Heart right ventricle (tissue), 16 donors: Measurements from ENCODE around the gene ANKRD33B. TPM values are rescaled to one million over a fixed set of nuclear protein-coding genes. Genes with fewer than 3 reads are reported as not detected.

ENCODE experiments used
- ATAC-seq, 8 donors: fragments of 200-7000 bp; cut with Tn5 transposase; one replicate each; pipeline ENCODE4 v1.9.1; 2020; ENCODE audit warnings: mild to moderate bottlenecking in 8 of 8, moderate library complexity in 8 of 8, moderate number of reproducible peaks in 1 of 8
- DNase-seq, 2 donors: peaks; one replicate each; pipeline ENCODE4 v3.0.0-alpha.2; 2020
- H3K27ac ChIP-seq, 10 donors: fragments of 200-600 bp; sonication (generic) in 2 of 10; one replicate each; pipeline versions ENCODE4 v1.5.0 to v1.8.0; 2020 to 2022; ENCODE audit warnings: mild to moderate bottlenecking in 3 of 10
- H3K27me3 ChIP-seq, 7 donors: fragments of 200-600 bp; one replicate each; pipeline ENCODE4 v1.8.0; 2021 to 2022; ENCODE audit warnings: mild to moderate bottlenecking in 2 of 7
- H3K36me3 ChIP-seq, 9 donors: fragments of 200-600 bp; sonication (generic) in 1 of 9; one replicate each; pipeline versions ENCODE4 v1.5.0 to v1.8.0; 2020 to 2022; ENCODE audit warnings: mild to moderate bottlenecking in 2 of 9
- H3K4me1 ChIP-seq, 9 donors: fragments of 200-600 bp; sonication (generic) in 1 of 9; one replicate each; pipeline versions ENCODE4 v1.5.0 to v1.8.0; 2020 to 2022; ENCODE audit warnings: mild to moderate bottlenecking in 4 of 9
- H3K4me3 ChIP-seq, 10 donors: fragments of 200-600 bp; sonication (generic) in 2 of 10; one replicate each; pipeline versions ENCODE4 v1.5.0 to v1.8.0; 2020 to 2022; ENCODE audit warnings: mild to moderate bottlenecking in 7 of 10, moderate library complexity in 2 of 10
- H3K9me3 ChIP-seq, 11 donors: fragments of 200-600 bp in 10 of 11; sonication (generic) in 2 of 11; one replicate each; pipeline versions ENCODE4 v1.5.0 to v1.8.0; 2013 to 2022; ENCODE audit warnings: mild to moderate bottlenecking in 2 of 11, control low read depth in 1 of 11, moderate library complexity in 1 of 11
- CTCF ChIP-seq, 9 donors: fragments of 200-600 bp; sonication (generic) in 2 of 9; IDR thresholded peaks; one replicate each; pipeline versions ENCODE4 v1.5.0 to v1.8.0; 2021 to 2022; ENCODE audit warnings: antibody characterized with exemption in 9 of 9, mild to moderate bottlenecking in 5 of 9, moderate library complexity in 1 of 9
- WGBS, 2 donors: extraction: QIAGEN DNeasy Blood & Tissue Kit; methylation state at CpG; one replicate each; pipeline ENCODE4 v1.1.7; 2013; ENCODE audit warnings: inconsistent platforms in 1 of 2; 5-methylcytosine and 5-hydroxymethylcytosine counted together
- intact Hi-C, 10 donors: fragments of 100-400 bp; cut with DNase I; formaldehyde crosslinking; loops; one replicate each; pipeline versions ENCODE4 v1.11.1 to v1.14.2; 2022
- polyA plus RNA-seq, 2 donors: library from polyadenylated mRNA; stranded (reverse); fragments of 200-250 nt; gene quantifications; one replicate each; pipeline ENCODE4 v1.2.3, GENCODE V29; 2013
- total RNA-seq, 10 donors: library from RNA; stranded (reverse); fragmentation: NEBNext Ultra II Directional in 3 of 10; extraction: Animal tissue kit (Norgen Biotek cat#: 25700) in 3 of 10; gene quantifications; one replicate each; pipeline versions ENCODE4 v1.2.1 to v1.2.4, GENCODE V29; 2021 to 2023
- donor health status: Arrhythmogenic right ventricular cardiomyopathy.
- donor health status: ischemic (EF 13 %, LVEDD 7.1; RV severe dilation, severe dysfunction).
- donor health status: healthy with polysubstance abuse.
- donor health status: DM: no; HTN: yes; CAD: no.
- donor health status: DM: no; HTN: no; CAD: no.
- donor health status: ischemic (EF 25% LVEDD 6.9; RV normal size, moderate dysfunction).
- donor health status: ischemic (EF 25% LVEDD 5.7; RV mildly dilated, moderate dysfunction).
- donor health status: healthy.
- donor health status: DM: yes; HTN: yes; CAD: no.
- donor health status: Ischemic cardiomyopathy.
- donor health status: ischemic (EF 35%, LVEDD 5.7; RV mildly dilated, moderate dysfunction).
- donor health status: nonischemic (EF 11% LVEDD 7.7; RV severe dilation, severe dysfunction).
- donor health status: DM: yes; HTN: yes; CAD: no.
- donor health status: PGD.
- donor health status: ischemic (EF 29% LVEDD 5.4; RV normal size, mild dysfunction).
- donor health status: nonischemic (EF 23%, LVEDD 6.1; RV moderate dilation, normal function).

The ANKRD33B gene
- total and polyA plus RNA-seq, 12 donors = 0.46 to 33.0 (median 13.3) TPM

GRCh38 chr5:10534561-10535530 is 29.0 kb upstream of the ANKRD33B start:
- no peak overlapping the region for H3K27ac ChIP-seq
- ATAC-seq (no peak), DNase-seq (no peak)
- intact Hi-C loops = no loop called here
- H3K27me3 ChIP-seq = peaks cover 0 to 3% (median 0%) of the 10 kb centered on the region in 7 donors
- no peak for TF ChIP-seq CTCF (IDR thresholded peaks at IDR 0.05)
- H3K36me3 ChIP-seq = no peaks in the 10 kb centered on the region
- no peak overlapping the region for H3K4me3 ChIP-seq
- H3K4me1 ChIP-seq = peaks cover 0 to 32% (median 15%) of the 10 kb centered on the region in 9 donors
- H3K9me3 ChIP-seq = no peaks in the 10 kb centered on the region
- WGBS, 2 donors = 84% methylated on average over 23 of the region's 23 CpGs

GRCh38 chr5:10536511-10536910 is 27.4 kb upstream of the ANKRD33B start:
- H3K4me1 ChIP-seq = peaks cover 0 to 35% (median 15%) of the 10 kb centered on the region in 9 donors
- TF ChIP-seq CTCF (IDR thresholded peaks at IDR 0.05) = no peak
- peak overlapping the region in 2 of 10 donors; percentile 24 to 31 for H3K4me3 ChIP-seq
- H3K36me3 ChIP-seq = no peaks in the 10 kb centered on the region
- H3K27ac ChIP-seq = no peak overlapping the region
- DNase-seq = no peak
- H3K9me3 ChIP-seq = no peaks in the 10 kb centered on the region
- no peak for ATAC-seq
- intact Hi-C loops = no loop called here
- peaks cover 0 to 3% (median 0%) of the 10 kb centered on the region in 7 donors for H3K27me3 ChIP-seq
- 47 to 51% methylated on average over 3 of the region's 3 CpGs for WGBS, 2 donors

GRCh38 chr5:10536931-10537579 is 26.8 kb upstream of the ANKRD33B start:
- no peak for TF ChIP-seq CTCF (IDR thresholded peaks at IDR 0.05)
- WGBS, 2 donors = 9 to 13% methylated on average over 13 of the region's 13 CpGs
- Histone ChIP-seq H3K27ac (no peak overlapping the region), H3K4me1 (peaks cover 0 to 35% (median 15%) of the 10 kb centered on the region in 9 donors), H3K36me3 (no peaks in the 10 kb centered on the region), H3K27me3 (peaks cover 0 to 3% (median 0%) of the 10 kb centered on the region in 7 donors), H3K9me3 (no peaks in the 10 kb centered on the region), H3K4me3 (peak overlapping the region in 5 of 10 donors; percentile 2 to 31 (median 4))
- DNase-seq = no peak
- ATAC-seq = peak in 3 of 8 donors; percentile 21 to 29 (median 23)
- intact Hi-C loops = no loop called here

- intact Hi-C loops = no loop called here
- Histone ChIP-seq H3K4me3 (no peak overlapping the region), H3K4me1 (peaks cover 0 to 35% (median 15%) of the 10 kb centered on the region in 9 donors), H3K27ac (no peak overlapping the region), H3K36me3 (no peaks in the 10 kb centered on the region), H3K27me3 (peaks cover 0 to 3% (median 0%) of the 10 kb centered on the region in 7 donors), H3K9me3 (no peaks in the 10 kb centered on the region)
- DNase-seq (no peak), ATAC-seq (peak in 3 of 8 donors; percentile 5 to 35 (median 15))
- TF ChIP-seq CTCF (IDR thresholded peaks at IDR 0.05) = no peak
- 58 to 59% methylated on average over 4 of the region's 4 CpGs for WGBS, 2 donors
Observed at GRCh38 chr5:10537624-10538023, 26.2 kb upstream of the ANKRD33B start.
